Suppressor macrophage treated with lipopolysaccharide for 4 hours (primary cell): ENCODE data around the gene APC2.
"Not testable (repeated sequence)": the region's sequence is repeated elsewhere in the genome, so short reads cannot be mapped to it uniquely, and the experiment has no call there.

Experiments
- DNase-seq: peaks from one replicate; pipeline ENCODE4 v3.0.0-alpha.2; 2020

Gene APC2

DNA sequence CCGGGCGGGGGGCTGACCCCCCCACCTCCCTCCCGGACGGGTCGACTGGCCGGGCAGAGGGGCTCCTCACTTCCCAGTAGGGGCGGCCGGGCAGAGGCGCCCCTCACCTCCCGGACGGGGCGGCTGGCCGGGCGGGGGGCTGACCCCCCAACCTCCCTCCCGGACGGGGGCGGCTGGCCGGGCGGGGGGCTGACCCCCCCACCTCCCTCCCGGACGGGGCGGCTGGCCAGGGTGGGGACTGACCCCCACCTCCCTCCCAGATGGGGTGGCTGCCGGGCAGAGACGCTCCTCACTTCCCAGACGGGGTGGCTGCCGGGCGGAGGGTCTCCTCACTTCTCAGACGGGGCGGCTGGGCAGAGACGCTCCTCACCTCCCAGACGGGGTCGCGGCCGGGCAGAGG lies 49.3 kb downstream of the APC2 start:
- not testable (repeated sequence) for DNase-seq

DNA sequence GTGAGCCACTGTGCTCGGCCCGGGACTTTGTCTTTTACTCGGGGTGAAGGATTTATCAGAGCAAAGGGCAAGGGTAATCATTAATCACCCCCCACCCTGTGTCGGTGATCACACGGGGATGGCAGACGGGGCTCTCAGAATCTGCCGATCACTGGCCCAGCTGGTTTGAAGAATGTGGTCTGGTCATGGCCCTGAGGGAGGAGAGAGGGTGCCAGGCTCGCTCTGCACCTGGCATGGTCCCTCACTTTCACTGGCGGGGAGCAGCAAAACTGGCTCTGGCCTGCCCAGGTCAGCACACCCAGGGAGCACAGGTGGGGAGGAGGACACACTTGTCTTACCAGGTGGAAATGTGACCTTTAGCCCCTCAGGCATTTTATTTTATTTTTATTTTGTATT lies 51.3 kb downstream of the APC2 start:
- no peak for DNase-seq

DNA sequence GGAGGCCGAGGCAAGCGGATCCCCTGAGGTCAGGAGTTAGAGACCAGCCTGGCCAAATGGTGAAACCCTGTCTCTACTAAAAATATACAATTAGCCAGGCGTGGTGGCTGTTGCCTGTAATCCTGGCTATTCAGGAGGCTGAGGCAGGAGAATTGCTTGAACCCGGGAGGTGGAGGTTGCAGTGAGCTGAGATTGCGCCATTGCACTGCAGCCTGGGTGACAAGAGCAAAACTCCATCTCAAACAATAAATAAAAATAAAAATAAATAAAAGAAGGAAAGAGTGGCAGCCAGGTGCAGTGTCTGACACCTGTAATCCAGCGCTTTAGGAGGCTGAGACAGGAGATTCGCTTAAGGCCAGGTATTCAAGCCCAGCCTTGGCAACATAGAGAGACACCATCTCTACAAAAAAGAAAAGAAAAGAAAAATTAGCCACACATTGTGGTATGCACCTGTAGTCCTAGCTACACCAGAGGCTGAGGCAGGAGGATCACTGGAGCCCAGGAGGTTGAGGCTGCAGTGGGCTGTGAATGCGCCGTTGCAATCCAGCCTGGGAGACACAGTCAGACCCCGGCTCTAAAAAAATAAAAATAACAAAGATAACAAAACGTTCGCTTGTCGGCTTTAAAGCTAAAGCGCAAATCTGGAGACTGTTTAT lies 52.6 kb downstream of the APC2 start:
- no peak for DNase-seq

DNA sequence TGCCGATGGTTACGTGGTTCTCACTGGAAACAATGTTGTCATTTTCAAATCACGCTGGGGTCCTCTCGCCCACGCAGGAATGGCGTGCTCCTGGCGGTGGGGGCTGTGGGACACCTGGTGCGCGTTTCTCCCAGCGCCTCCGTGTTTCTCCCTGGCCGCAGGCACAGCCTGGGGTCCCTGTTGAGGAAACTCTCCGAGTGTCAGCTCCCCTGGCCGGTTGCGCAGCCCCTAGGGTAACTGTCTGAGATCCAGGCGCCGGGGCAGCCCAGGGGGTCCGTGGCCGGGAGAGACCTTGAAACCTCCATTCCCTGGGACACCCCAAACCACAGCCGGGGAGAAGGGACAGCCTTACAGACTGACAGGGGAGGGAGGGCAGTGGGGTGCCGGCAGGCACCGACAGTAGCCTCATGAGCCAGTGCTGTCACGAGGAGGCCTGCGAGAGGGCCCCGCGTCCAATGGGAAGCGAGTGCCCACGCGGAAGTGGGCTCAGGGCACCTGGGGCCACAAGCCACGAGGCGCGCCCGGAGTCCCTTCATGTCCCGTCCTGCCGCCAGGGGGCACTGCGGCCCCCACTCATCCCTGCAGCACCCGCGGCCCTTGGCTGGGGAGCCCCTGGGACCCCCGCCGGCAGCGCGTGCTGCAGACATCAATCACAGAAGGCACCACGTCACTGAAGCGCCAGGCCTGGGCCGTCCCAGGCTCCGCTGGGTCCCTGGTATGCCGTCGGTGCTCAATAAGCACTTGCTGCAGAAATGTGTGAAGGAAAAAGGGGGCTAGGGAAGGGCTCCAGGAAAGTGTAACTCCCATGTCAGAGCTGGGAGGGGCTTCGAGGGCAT lies 53.4 kb downstream of the APC2 start:
- peak; percentile 58 for DNase-seq

DNA sequence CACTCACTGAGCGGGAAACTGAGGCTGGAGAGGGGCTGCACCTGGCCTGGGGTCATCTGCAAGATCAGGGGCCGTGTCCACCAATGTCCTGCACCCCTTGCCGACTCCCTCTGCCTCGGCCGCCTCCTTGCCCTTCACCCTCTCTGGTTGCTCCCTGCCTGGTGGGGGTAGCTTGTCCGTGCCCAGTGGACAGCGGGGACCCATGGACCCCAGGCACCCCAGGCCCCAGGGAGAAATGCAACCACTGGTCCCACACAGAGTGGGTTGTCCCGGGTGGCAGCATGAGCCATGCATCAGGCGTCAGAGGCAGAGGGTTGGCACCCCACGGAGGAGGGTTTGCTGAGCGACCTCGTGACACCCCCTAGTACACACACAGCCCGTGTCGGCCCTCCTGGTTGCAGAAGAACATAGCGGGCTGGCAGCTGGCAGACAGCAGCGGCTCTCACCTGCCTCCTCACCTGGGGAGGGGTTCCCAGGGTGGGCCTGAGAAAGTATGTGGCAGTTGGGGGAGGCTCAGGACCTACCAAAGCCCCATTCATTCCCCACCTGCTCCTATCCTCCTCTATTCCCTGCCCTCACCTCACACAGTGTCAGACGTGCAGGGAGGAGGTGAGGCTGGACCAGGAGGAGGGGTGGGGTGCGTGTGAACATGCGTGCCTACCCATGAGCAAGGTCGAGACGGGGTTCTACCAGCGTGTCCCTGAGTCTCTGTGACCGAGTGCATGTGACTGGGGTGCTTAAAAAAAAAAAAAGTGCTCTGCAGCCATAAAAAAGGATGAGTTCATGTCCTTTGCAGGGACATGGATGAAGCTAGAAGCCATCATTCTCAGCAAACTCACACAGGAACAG lies 54.2 kb downstream of the APC2 start:
- DNase-seq: no peak

DNA sequence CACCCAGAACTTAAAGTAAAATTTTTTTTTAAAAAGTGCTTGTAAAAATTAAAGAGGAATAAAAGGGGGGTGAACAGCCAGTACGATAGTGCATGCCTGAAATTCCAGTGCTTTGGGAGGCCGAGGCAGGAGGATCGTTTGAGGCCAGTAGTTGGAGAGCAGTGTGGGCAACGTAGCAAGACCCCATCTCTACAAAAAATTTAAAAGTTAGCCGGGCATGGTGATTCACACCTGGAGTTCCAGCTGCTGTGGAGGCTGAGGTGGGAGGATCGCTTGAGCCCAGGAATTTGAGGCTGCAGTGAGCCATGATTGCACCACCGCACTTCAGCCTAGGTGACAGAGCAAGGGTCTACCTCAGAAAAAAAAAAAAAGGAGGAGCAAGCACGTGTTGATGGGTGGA lies 55.1 kb downstream of the APC2 start:
- no peak for DNase-seq

DNA sequence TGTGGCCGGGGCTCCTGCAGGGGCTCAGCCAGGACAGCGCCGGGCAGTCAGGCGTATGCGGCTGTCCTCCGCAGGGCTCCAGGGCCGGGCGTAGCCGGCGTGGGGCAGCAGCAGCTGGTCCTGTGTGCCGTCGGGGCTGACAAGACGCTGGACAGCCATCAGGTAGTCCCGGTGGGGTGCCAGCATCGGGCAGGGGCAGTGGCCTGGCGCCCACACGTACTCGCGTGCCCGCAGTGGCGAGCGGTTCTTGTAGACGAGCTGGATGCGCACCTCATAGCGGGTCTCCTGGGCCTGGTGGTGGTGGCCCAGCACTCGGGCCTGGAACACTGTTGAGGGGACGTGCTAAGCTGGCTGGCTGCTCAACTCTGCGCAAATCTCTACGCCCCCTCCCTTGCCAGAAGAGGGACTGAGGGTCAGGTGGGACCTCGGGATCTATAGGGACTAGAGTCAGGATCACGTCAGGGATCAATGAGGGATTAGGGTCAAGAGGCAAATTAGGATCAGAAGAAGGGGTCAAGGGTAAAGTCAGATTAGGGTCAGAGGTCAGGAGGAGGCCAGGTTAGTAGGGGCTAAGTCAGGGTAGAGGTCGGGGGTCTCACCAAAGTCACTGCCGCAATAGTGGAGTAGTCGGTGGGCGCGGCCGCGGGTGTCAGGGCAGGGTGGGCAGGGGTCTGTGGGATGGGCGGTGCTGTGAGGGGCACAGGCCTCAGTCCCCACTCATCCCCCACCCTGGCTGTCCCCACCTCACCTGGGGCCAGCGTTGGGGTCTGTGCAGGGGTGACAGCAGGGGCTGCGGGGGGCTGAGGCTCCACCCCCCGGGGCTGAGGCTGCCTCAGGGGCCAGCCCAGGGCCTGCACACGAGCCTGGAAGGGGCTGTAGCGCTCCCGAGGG lies 56.3 kb downstream of the APC2 start:
- no peak for DNase-seq

DNA sequence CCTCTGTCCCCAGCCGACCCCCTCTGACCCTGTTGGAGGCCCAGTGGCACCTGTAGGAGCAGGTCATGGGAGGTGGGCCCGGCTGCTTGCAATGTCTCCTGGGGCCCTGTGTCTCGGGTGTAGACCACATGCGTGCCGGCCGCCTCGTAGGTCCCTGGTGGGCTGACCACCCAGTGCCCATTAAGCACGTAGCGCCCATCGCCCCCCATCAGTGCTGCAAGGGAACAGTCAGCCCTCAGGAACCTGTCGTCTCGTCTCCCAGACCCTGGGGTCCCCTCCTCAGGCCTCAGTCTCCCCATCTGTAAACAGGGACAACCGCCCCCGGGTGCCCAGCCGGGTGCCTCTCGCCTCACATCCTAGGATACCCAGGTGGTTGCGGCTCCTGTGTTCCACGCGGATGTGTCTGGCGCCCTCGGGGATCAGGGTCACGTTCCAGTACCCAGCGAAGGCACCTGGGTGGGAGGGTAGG lies 57.3 kb downstream of the APC2 start:
- DNase-seq: no peak

DNA sequence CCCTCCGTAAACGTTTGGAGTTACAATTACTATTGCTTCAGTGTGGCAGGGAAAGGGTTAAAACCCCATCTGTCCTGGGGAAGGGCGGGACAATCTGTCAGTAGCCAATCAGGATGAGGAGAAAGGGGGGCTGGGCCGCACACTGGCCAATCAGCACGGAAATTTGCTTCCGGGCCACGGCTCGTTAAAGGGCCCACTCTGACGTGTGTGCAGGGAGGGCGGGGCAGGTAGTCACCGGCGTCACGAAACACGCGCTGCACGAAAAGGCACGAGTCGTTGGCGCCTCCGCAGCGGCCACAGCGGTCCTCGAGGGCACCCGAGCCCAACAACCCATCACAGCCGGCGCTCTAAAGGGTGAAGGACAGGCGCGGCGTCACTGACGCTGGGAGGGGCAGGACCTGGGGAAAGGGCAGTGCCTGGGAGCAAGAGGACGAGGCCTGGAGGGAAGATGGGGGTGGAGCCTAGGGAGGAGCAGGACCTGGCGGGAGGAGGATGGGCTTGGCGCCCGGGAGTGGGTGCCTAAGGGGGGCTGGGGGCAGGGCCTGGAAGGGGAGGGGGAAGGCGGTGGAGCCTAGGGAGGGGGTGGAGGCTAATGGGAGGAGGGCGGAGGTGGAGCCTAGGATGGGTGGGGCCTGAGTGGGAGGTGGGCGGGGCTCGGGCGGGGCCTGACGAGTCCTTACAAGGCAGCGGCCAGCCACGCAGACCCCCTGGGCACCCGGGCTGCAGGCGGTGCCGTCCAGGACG lies 58.0 kb downstream of the APC2 start:
- DNase-seq: peak; percentile 92

DNA sequence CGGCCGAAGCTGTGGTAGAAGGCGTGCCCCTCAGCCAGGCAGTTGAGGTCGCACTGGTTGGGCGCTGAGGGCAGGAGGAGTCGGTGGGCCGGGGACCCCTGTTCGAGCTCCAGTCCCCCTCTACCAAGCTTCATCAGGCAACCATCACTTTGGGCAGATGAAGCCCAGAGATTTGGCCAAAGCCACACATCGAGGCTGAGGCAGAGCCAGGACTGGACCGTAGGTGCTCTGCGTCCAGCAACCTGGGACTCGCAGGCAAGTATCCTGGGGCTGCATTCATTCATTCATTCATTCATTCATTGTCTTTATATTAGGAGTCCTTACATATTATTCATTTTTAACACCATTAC lies 58.6 kb downstream of the APC2 start:
- DNase-seq: no peak

DNA sequence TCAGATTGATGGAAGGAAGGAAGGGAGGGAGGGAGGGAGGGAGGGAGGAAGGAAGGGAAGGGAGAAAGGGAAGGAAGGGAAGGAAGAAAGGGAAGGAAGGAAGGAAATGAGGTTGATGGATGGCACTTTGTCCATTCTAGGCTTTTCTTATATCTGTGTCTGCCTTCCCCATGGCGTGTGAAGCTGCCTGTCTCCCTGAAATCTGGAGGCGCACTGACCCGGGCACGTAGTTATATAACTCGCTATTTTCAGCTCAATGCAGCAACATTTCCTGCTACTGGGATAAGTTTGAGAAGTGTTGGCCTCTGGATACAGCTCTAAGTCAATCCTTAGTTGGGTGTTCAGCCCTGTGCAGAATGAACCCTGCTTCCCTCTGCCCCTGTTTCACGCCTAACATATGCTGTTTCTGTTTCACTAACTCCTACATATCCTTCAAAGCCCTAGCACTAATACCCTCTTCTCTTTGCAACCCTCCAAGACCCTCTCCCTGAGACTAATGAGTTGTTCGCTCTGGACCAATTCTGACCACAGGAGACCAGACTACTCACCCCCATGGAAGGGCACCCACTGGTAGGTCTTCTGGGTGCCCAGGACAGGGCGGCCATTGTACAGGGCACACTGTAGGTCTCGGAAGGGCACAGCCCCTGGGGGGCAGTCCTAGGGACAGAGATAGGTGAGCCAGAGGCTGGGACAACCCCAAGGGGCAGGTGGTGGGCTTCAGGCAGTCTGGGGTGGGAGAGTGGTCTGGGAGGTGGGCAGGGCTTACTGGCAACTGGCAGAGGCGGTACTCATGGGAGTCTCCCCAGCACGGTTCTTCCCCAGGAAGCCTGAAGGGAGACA lies 59.9 kb downstream of the APC2 start:
- no peak for DNase-seq

DNA sequence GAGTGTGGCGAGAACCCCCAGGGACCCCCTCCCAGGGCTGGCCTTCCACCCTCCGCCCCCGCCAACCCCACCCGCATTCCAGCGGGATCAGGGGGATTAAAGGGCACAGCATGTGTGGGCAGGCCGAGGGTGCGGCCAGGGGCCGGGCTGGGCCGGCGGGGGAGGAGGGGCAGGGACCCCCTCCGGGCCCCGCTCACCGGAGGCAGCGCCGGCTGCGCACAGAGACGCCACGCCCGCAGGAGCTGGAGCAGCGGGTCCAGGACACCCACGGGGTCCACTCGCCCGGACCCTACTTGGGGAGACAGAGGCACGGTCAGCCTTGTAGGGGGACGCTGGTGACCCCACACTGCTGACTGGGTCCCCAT lies 60.5 kb downstream of the APC2 start:
- DNase-seq: no peak

DNA sequence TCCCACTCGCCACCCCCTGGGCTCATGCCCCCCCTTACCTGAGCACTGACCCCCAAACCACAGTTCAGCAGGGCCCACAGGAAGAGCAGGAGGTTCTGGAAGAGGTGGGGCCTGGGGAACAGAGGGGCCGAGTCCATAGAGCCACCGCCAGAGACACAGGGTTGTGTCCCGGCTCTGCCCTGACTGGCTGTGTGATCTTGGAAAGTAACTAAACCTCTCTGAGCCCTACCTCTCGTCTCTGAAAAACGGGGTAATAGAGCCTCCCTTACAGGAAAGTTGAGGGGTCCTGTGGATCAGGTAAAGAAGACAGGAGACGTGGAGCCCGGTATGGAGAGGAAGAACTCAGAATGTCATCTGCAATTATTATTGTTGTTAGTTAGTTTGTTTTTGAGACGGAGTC lies 60.9 kb downstream of the APC2 start:
- DNase-seq: no peak

DNA sequence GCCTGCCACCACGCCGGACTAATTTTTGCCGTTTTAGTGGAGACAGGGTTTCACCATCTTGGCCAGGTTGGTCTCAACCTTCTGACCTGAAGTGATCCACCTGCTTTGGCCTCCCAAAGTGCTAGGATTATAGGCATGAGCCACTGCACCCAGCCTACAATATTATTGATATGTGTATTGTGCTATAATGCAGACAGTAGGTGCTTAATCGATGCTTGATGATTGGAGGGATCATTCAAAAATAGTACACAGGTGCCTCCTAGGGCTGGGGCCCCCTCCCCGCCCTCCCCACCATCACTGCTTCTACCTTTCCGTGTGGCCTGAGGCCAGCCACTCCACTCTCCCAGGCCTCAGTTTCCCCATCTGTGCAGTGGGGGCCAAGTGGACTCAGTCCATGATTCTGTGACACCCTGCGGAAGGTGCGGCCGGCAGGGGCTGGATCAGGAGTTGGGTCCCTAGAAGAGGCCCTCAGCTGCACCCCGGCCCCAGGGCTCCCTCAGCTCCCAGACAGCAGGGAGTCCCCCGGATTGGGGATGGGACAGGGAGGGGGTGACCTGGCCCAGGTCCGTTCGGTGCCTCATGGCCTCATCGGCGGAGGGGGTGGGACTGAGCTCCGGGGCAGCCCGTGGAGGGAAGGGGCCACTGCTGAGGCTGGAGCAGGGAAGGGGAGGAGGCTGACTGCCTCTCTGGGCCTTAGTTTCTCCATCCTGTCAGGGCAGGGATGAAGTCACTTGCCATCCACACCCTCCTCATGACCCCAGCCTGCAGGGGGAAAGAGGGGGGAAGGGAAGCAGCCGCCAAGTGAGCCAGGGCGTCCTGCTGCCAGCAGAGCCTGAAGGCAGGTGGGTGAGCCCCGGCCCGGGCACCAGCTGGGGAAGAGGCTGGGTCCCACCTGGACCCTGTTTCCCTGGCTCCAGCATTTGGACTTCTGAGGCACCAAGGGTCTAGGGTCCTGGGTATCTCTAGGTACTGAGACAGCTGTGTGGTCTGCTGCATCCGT lies 61.7 kb downstream of the APC2 start:
- no peak for DNase-seq

DNA sequence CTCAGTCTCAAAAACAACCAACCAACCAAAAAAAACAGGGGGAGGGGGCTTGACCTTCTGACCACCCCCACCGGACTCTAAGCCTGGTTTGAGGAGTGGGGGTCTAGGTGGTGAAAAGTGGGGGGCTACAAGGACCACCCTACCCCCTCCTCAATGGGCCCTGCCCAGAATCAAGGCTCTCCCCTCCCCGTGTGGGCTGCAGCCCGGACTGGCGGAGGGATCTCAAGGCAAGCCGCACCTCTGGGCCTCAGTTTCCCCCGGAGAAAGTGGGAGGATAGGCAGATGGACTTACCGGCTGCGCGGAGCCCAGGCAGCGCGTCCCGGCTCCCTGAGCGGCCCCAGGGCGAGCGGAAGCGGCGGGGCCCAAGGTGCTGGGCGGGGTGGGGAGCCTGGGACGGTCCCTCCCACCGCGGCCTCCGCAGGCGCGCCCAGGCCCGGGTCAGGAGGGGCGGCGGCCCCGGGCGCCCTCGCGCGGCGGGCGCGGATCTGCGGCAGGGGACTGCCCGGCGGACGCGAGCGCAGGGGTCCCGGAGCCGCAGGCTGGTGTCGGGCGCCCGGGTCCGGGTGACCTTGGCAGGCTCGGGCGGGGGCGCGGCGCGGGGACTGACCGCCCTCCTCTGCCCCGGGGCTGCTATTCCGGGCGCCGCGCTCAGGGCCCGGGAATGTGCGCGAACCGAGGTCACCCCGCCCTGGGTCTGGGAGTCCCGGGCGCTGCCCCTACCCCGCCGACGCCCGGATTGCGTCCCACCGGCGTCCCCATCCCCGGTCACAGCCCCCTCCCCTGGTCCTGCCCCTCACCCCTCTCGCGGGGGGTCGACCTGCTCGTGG lies 63.0 kb downstream of the APC2 start, which contains the start of gene ADAMTSL5:
Gene ADAMTSL5, minus strand, starts transcription at position 349 of the 828 bp plus-strand sequence. CDS start 2,076 bp downstream, outside the sequence.
- DNase-seq: peak; percentile 69

DNA sequence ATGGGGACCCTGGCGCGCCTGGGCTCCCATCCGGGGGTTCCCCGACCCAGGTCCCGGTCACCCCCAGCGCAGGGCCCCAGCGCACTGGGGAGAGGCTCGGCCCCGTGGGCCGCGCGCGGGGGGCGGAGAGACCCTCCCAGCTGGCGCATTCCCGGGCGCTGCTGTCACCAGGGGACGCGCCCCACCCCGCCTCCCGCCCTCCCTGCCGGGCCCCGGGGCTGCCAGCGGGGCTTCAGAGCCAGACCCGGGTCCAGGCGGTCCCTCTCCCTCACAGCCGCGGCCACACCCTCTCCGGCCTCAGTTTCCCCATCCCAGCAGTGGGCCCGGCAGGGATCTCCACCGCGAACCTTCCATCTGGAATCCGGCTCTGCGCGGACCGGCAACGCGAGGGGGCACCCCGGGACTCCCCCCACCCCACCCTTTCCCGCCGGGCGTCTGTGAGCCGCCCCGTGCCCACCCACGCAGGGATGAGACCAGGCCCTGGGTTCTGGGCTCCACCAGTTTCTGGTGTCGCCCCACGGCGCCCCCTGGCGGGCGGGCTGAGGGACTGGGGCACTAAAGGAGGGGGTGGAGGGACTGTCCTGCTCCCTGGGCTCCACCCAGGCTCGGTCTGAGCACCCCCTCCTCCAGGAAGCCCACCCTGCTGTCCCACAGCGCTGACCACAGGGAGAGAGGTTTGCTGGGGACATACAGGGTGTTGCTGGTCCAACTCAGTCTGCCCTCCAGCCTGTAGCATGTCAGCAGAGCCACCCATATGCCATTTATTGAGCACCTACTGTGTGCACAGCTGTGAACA lies 63.8 kb downstream of the APC2 start:
- DNase-seq: peak; percentile 80

DNA sequence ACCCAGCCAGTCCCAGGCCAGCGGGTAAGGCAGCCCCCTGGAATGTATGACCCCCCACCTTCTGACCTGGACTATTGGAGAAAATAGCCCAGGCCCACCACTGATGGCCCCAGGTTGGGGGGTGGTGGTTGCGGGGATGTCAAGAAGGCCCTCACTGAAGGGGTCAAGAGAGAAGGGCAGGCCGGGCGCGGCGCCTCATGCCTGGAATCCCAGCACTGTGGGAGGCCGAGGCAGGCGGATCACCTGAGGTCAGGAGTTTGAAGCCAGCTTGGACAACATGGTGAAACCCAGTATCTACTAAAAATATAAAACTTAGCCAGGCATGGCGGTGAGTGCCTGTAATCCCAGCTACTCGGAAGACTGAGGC lies 64.4 kb downstream of the APC2 start:
- no peak for DNase-seq
